A549 (cell line): Measurements from ENCODE around the gene APOBEC3C.

ENCODE experiments used
- CEBPB ChIP-seq, 2 experiments: fragments of >200 bp in 1 of 2; sonication (Bioruptor Twin) in 1 of 2; formaldehyde crosslinking in 1 of 2; IDR thresholded peaks; 2 replicates each; pipeline ENCODE4 v1.6.1; 2012 to 2016
- CHD2 ChIP-seq: fragments of 150-350 bp; IDR thresholded peaks from 2 replicates; pipeline ENCODE4 v1.6.1; 2014; ENCODE audit warnings: low read length; ENCODE audit not compliant: partially characterized antibody
- HOXA7 ChIP-seq: fragments of 250-450 bp; sonication (Bioruptor Pico); IDR thresholded peaks from 2 replicates; pipeline ENCODE4 v1.5.0; 2020; ENCODE audit warnings: mild to moderate bottlenecking, moderate library complexity
- MAFK ChIP-seq: fragments of 450-650 bp; IDR thresholded peaks from 2 replicates; pipeline ENCODE4 v1.6.1; 2014; ENCODE audit not compliant: partially characterized antibody
- MAZ ChIP-seq: fragments of 150-350 bp; IDR thresholded peaks from 2 replicates; pipeline ENCODE4 v1.6.1; 2014; ENCODE audit warnings: antibody characterized with exemption, low read depth, low read length, borderline replicate concordance
- NPAS2 ChIP-seq: fragments of 250-450 bp; sonication (Bioruptor Pico); IDR thresholded peaks from 2 replicates; pipeline ENCODE4 v1.8.0; 2022; ENCODE audit warnings: mild to moderate bottlenecking, moderate library complexity, borderline replicate concordance
- PHF8 ChIP-seq: fragments of 200-600 bp; sonication (generic); IDR thresholded peaks from 2 replicates; pipeline ENCODE4 v1.6.1; 2016; ENCODE audit warnings: low read depth, mild to moderate bottlenecking, antibody characterized with exemption, moderate library complexity, borderline replicate concordance
- POLR2A ChIP-seq: IDR thresholded peaks from 2 replicates; pipeline ENCODE4 v1.6.1; 2012; ENCODE audit warnings: mild to moderate bottlenecking, low read length
- RAD21 ChIP-seq, 2 experiments: fragments of >200 bp in 1 of 2; sonication (Bioruptor Twin) in 1 of 2; formaldehyde crosslinking in 1 of 2; IDR thresholded peaks in 1 of 2; conservative IDR thresholded peaks in 1 of 2; 2 replicates in 1 of 2; 3 replicates in 1 of 2; pipeline ENCODE4 v1.6.1; 2012 to 2018; ENCODE audit warnings: inconsistent platforms in 1 of 2
- SMC3 ChIP-seq: fragments of >200 bp; sonication (Bioruptor Twin); formaldehyde crosslinking; IDR thresholded peaks from 3 replicates; pipeline ENCODE4 v1.6.1; 2018; ENCODE audit warnings: inconsistent platforms
- SREBF2 ChIP-seq: fragments of 450-650 bp; IDR thresholded peaks from 2 replicates; pipeline ENCODE4 v1.6.1; 2014; ENCODE audit warnings: mild to moderate bottlenecking, moderate library complexity
- TF ChIP-seq, protein P1 (sequence below): fragments of >200 bp; sonication (Bioruptor Twin); formaldehyde crosslinking; IDR thresholded peaks from 3 replicates; pipeline ENCODE4 v1.5.1; 2016
- TF ChIP-seq, protein P2 (sequence below): IDR thresholded peaks from 2 replicates; pipeline ENCODE4 v1.6.1; 2012; ENCODE audit warnings: low read depth, borderline replicate concordance

DNA sequence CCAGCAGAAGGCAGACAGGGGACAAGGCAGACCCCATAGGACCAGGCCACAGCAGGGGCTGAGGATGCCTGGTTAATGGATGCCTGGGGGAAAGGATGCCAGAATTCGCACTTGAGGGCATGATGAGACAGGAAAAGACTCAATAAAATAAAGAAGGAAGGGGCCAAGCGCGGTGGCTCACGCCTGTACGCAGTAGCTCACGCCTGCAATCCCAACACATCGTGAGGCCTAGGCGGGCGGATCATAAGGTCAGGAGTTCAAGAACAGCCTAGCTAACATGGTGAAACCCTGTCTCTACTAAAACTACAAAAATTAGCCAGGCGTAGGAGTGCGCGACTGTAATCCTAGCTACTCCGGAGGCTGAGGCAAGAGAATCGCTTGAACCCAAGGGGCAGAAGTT lies 16.6 kb downstream of the APOBEC3C start:
- TF ChIP-seq, protein P1, sequence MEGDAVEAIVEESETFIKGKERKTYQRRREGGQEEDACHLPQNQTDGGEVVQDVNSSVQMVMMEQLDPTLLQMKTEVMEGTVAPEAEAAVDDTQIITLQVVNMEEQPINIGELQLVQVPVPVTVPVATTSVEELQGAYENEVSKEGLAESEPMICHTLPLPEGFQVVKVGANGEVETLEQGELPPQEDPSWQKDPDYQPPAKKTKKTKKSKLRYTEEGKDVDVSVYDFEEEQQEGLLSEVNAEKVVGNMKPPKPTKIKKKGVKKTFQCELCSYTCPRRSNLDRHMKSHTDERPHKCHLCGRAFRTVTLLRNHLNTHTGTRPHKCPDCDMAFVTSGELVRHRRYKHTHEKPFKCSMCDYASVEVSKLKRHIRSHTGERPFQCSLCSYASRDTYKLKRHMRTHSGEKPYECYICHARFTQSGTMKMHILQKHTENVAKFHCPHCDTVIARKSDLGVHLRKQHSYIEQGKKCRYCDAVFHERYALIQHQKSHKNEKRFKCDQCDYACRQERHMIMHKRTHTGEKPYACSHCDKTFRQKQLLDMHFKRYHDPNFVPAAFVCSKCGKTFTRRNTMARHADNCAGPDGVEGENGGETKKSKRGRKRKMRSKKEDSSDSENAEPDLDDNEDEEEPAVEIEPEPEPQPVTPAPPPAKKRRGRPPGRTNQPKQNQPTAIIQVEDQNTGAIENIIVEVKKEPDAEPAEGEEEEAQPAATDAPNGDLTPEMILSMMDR: no peak
- TF ChIP-seq HOXA7 (no peak), POLR2A (no peak), PHF8 (no peak), RAD21 (conservative IDR thresholded peaks at IDR 0.05 in 1 of 2, IDR thresholded peaks at IDR 0.05 in 1 of 2) (no peak), MAZ (no peak), SREBF2 (no peak), NPAS2 (CRISPR knock-in tag) (no peak), MAFK (no peak), CEBPB (IDR thresholded peaks at IDR 0.05) (no peak), CHD2 (no peak), SMC3 (no peak)
- TF ChIP-seq, protein P2, sequence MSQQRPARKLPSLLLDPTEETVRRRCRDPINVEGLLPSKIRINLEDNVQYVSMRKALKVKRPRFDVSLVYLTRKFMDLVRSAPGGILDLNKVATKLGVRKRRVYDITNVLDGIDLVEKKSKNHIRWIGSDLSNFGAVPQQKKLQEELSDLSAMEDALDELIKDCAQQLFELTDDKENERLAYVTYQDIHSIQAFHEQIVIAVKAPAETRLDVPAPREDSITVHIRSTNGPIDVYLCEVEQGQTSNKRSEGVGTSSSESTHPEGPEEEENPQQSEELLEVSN: no peak
